ENCODE results near the gene BNC1. TPM values are rescaled to one million over a fixed set of nuclear protein-coding genes. Genes with fewer than 3 reads are reported as not detected.
"Not testable (repeated sequence)": the region's sequence is repeated elsewhere in the genome, so short reads cannot be mapped to it uniquely, and the experiment has no call there.

Gene BNC1
- total RNA-seq, 1 experiment from 2014 or later, result not detected

DNA sequence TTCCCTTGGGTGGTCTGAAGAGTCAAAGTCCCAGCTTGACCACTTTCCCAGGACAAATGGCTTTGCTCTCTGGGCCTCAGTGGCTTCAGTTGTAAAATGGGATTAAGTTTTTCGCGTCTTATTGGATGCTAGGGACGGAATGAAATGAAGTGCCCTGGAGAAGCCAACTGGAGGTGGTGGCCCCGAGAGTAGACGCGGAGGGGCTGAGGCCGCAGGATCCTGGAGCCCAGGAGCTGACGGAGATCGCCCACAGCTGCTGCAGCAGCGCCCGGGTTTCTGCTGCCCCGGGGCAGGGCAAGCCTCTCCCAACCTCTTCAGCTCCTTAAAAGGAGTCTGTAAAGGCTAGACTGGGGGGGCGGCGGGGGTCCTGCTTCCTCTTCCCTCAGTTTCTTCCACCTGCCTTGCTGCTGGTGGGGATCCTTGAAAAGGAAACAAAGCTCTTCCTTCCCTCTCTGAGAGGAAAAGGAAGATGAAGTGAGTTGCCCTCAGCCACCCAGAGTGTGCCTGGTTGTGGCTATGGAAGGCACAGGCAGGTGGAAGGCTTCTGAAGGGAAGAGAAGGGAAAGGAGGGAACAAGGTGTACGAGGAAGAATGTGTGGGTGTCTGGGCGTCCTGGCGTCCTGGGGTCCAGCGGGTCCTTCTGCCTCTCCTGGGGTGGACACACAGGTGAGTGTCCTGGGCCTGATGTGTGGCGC lies 967 bp upstream of the BNC1 start:
- Histone ChIP-seq H3K27ac (no peak overlapping the region), H3K4me3 (no peak overlapping the region), H3K4me1 (no peaks in the 10 kb centered on the region), H3K9me3 (replicated peaks) (0 out of 2 replicates have a peak, but pooled peaks cover 5% of the 10 kb centered on the region), H3K27me3 (no peaks in the 10 kb centered on the region; the same call in 1 of the 2 replicates), H3K36me3 (no peaks in the 10 kb centered on the region)
- no peak for DNase-seq

DNA sequence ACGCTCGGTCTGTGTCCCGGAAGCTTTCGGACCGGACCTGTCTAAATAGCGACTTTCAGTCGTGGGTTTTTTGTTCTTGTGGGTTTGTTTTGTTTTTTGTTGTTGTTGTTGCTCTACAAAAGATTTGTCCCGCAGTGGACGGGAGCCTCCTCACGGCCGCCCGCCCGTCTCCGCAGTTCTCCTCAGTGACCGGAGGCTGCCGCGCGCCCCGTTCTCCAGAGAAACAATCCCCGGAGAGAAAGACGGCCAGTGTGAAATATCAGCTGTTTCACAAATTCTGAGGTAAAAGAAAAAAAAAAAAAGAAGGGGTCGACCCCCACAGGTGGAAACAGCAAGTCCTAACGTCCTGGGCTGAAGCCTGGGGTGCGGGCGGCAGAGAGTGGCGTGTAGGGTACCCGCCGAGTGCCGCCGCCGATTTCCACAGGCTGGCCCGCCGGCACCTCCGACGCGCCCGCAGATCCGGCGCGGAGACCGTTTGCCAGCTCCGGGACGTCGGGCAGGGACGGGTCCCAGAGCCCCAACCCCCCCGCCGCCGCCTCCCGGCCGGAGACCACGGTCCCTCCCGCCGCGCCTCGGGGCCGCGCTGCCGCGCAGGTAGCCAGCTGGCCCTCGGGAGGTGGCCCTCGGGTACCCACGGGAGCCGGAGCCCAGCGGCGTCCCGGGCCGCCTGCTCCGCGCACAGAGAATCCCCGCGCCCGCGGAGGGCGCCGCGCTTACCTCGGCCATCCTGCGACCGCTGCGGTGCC lies 478 bp downstream of the BNC1 start:
- no peak for DNase-seq

DNA sequence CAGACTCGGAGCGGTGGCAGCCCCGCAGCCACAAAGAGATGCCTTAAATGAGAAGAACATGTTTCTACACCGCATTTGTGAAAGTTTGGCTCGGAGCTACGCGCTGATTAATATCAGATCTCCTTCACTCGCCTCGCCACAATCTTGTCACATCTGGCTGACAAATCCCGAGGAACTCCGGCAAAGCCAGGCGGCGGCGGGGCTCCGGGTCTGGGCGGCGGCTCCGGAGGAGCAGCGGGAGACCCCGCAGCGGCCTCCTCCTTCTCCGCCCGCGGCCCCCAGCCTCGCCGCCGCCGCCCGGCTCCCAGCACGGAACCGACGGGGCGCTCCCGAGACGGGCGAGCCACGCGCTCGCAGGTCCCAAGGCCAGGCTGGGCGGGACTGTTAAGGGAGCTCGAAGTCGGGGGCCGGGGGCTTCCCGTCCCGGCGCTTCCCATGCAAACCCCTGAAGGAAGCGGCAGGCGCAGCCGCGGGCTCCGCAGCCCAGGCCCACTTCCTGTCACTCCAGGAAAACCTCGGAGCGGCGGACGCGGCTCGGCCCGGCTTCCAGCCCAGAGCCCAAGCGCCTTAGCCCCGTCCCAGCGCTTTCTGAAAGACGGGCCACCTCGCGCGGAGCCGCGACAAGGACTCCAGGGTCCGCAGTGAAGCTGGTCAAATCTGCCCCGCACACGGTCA lies 1.2 kb downstream of the BNC1 start:
- H3K4me3 ChIP-seq, result no peak overlapping the region
- no peaks in the 10 kb centered on the region for H3K4me1 ChIP-seq
- H3K36me3 ChIP-seq, result no peaks in the 10 kb centered on the region
- no peaks in the 10 kb centered on the region for H3K27me3 ChIP-seq
- no peak overlapping the region for H3K27ac ChIP-seq
- DNase-seq, result no peak
- H3K9me3 ChIP-seq (replicated peaks), result 0 out of 2 replicates have a peak, but pooled peaks cover 5% of the 10 kb centered on the region

More for the DNA sequence above, 478 bp downstream of the BNC1 start:
- H3K36me3 ChIP-seq, result no peaks in the 10 kb centered on the region
- H3K27me3 ChIP-seq, result no peaks in the 10 kb centered on the region; the same call in 1 of the 2 replicates
- H3K4me1 ChIP-seq, result no peaks in the 10 kb centered on the region
- 0 out of 2 replicates have a peak, but pooled peaks cover 5% of the 10 kb centered on the region for H3K9me3 ChIP-seq (replicated peaks)
- no peak overlapping the region for H3K4me3 ChIP-seq
- H3K27ac ChIP-seq, result no peak overlapping the region

DNA sequence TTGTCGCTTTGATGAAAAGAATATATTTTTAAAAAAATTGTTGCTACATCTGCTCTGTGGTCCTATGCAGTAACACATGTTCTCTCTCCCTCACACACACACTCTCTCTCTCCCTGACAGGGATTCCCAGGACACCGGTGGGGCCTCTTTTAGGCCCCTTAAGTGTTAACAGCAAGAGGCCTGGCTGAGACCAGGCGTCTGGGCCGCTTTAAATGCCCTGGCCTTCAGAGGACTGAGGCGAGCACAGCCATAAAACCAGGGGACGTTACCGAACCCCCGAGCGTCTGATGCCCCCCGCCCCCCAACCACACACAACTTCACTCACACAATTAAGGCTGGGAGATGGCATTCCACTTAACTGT lies 1.7 kb downstream of the BNC1 start:
- Histone ChIP-seq H3K4me1 (no peaks in the 10 kb centered on the region), H3K36me3 (no peaks in the 10 kb centered on the region), H3K27ac (no peak overlapping the region), H3K9me3 (replicated peaks) (0 out of 2 replicates have a peak, but pooled peaks cover 5% of the 10 kb centered on the region), H3K4me3 (no peak overlapping the region), H3K27me3 (no peaks in the 10 kb centered on the region)
- no peak for DNase-seq

DNA sequence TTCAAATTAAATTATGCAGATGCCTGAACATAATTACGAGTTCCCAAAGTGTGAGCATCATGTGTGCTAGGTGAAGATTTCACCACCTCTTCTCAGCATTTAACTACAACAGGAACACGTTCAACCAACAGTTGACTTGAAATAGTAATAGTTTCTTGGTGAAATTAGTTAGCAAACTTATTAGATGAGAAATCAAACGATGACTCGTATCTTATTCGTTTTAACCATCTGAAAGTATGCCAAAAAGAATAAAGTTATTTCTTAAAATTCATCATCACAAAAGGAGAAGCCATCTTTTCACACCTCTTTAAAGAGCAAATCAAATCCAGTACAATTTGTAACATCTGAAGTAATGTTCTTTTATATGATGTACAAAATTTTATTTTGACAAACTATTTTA lies 2.3 kb downstream of the BNC1 start:
- Histone ChIP-seq H3K9me3 (replicated peaks) (0 out of 2 replicates have a peak, but pooled peaks cover 5% of the 10 kb centered on the region), H3K36me3 (no peaks in the 10 kb centered on the region), H3K4me3 (no peak overlapping the region), H3K27ac (no peak overlapping the region), H3K27me3 (no peaks in the 10 kb centered on the region), H3K4me1 (no peaks in the 10 kb centered on the region)
- no peak for DNase-seq

DNA sequence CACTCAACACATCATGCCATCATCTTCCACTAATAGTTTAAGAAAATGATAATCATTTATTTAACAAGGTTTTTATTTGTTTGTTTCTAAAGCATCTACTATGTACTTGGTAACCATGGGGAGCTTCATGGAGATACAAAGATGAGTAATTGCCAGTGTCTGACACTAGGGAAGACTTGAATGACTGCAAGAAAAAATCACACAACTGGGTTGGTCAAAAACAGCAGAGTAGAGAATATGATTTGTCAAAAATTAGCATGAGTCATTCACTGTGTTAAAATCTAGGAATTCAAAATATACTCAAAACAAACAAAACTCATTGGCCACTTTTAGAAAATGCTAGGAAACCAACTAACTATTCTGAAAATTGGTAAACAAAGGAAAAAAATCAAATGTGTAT lies 6.3 kb downstream of the BNC1 start:
- Histone ChIP-seq H3K4me1 (no peaks in the 10 kb centered on the region), H3K9me3 (replicated peaks) (peaks cover 5% of the 10 kb centered on the region; the same call in 1 of the 2 replicates), H3K27ac (no peak overlapping the region), H3K4me3 (no peak overlapping the region), H3K36me3 (no peaks in the 10 kb centered on the region), H3K27me3 (no peaks in the 10 kb centered on the region)
- DNase-seq, result no peak

DNA sequence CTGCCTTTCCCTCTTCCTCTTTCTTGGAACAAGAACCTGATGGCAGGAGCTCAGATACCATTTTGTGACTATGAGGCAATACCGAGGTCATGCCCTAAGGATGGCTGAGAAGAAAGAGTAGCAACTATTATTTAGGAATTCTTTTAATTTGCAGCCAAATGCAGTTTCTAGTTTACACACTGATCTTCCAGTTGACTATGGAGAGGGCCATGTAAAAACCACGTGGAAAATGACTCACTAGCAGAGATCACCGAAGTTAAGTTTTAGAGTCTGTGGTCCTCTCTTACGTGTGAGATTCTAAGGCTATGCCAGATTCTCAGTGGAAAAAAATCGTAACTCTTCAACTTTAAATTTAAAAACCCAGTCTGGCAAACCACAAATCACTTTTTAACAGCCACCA lies 7.8 kb downstream of the BNC1 start:
- Histone ChIP-seq H3K4me3 (no peak overlapping the region), H3K27ac (no peak overlapping the region), H3K27me3 (no peaks in the 10 kb centered on the region), H3K4me1 (no peaks in the 10 kb centered on the region), H3K36me3 (no peaks in the 10 kb centered on the region), H3K9me3 (replicated peaks) (no peaks in the 10 kb centered on the region; the same call in 1 of the 2 replicates)
- DNase-seq, result no peak

DNA sequence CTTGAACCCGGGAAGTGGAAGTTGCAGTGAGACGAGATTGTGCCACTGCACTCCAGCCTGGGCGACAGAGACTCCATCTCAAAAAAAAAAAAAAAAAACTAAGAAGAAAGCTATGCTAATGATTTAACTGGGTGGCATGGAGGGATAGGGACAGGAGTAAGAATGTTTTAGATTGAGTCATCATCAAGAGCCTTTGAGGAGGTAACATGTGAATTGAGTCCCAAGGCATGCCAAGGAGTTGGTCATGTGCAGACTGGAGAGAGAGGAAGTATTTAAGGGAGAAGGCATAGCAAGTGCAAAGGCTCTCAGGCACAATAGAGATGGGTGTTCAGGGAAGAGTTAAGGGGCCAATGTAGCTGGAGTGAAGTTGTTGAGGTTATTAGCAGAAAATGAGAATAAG lies 9.1 kb downstream of the BNC1 start:
- no peaks in the 10 kb centered on the region for H3K36me3 ChIP-seq
- no peak overlapping the region for H3K4me3 ChIP-seq
- no peaks in the 10 kb centered on the region for H3K27me3 ChIP-seq
- no peak overlapping the region for H3K27ac ChIP-seq
- no peak for DNase-seq
- H3K4me1 ChIP-seq, result no peaks in the 10 kb centered on the region
- H3K9me3 ChIP-seq (replicated peaks), result no peaks in the 10 kb centered on the region; the same call in 1 of the 2 replicates

DNA sequence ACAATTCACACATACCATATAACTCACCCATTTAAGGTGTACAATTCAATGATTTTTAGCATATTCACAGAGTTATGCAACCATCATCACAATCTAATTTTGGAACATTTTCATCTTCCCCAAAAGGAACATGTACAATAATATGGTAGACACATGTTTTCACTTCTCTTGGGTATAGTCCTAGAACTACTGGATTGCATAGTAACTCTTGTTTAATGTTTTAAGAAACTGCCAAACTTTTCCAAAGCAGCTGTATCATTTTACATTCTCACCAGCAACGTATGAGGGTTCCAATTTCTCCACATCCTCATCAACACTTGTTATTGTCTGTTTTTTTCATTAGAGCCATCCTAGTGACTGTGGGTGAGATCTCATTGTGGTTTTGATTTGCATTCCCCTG lies 14.3 kb downstream of the BNC1 start:
- peaks cover 16% of the 10 kb centered on the region; the same call in 1 of the 2 replicates for H3K27me3 ChIP-seq
- no peak for DNase-seq
- no peak overlapping the region for H3K27ac ChIP-seq
- no peak overlapping the region for H3K4me3 ChIP-seq
- no peaks in the 10 kb centered on the region for H3K36me3 ChIP-seq
- no peaks in the 10 kb centered on the region; the same call in 1 of the 2 replicates for H3K9me3 ChIP-seq (replicated peaks)
- H3K4me1 ChIP-seq, result no peaks in the 10 kb centered on the region

DNA sequence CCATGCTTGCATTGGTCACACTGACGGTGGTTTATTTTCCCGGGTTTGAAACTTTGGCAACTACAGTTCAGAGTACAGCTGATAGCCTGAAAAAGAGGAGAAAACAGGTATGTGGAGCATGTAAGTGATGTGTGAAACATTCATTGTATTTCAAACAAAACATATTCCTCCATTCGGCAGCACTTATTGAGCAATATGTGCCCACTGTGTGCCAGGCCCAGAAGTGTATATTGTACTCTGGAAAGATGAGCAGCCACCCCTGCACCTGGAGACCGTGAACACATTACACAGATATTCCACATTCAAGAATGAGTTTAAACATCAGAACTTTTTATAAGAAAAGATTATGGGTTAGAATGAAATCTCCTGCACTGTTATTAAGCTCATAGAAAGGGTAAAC lies 16.3 kb downstream of the BNC1 start:
- Histone ChIP-seq H3K4me1 (no peaks in the 10 kb centered on the region), H3K9me3 (replicated peaks) (no peaks in the 10 kb centered on the region), H3K27ac (no peak overlapping the region), H3K4me3 (no peak overlapping the region), H3K27me3 (peaks cover 16% of the 10 kb centered on the region; the same call in 1 of the 2 replicates), H3K36me3 (no peaks in the 10 kb centered on the region)
- no peak for DNase-seq

DNA sequence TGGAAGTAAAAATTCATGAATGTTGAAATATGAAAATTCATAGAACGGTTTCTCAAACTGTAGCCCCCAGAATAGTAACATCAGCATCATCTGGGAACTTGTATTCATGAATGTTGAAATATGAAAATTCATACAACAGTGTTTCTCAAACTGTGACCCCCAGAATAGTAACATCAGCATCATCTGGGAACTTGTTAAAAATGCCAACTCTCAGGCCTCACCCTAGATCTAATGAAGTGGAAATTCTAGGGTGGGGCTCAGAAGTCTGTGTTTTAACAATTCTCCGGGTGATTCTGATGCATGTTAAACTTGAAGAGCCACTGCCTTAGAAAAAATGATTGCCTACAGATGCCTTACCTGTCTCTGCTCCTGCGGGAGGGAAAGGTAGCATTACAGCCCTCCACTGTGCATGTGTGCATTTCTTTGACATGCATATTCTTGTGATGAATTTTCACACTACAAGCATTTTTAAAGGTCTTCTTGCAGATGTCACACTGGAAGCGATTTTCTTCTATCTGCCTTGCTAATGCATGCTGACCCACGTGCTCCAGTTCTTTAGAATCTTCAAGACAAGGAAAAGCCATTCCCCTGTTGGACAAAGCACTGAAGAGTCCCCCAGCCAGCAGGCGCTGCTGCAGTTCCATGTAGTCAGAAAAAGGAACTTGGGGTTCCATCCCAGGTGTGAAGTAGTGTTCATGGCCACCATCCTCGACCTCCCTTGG lies 21.7 kb downstream of the BNC1 start:
- no peaks in the 10 kb centered on the region for H3K36me3 ChIP-seq

DNA sequence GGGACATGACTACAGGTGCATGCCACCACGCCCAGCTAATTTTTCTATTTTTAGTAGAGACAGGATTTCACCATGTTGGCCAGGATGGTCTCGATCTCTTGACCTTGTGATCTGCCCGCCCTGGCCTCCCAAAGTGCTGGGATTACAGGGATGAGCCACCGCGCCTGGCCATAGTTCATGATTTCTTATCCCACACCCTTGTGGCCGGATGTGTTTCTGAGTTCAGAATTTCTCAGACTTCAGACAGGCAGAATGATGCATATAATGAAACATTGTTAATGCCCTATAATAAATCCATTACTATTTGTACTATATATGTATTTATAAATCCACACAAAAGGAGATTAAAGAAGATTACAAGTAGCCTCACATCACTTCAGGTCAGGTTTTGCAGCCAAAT lies 22.3 kb downstream of the BNC1 start:
- H3K27me3 ChIP-seq; H3K36me3 ChIP-seq; DNase-seq; H3K27ac ChIP-seq; H3K4me1 ChIP-seq; H3K4me3 ChIP-seq; H3K9me3 ChIP-seq (replicated peaks): not testable (repeated sequence)

More for the DNA sequence above, 21.7 kb downstream of the BNC1 start:
- Histone ChIP-seq H3K27me3 (peaks cover 9% of the 10 kb centered on the region; the same call in 1 of the 2 replicates), H3K27ac (no peak overlapping the region), H3K4me3 (no peak overlapping the region), H3K9me3 (replicated peaks) (no peaks in the 10 kb centered on the region), H3K4me1 (no peaks in the 10 kb centered on the region)
- DNase-seq, result no peak

DNA sequence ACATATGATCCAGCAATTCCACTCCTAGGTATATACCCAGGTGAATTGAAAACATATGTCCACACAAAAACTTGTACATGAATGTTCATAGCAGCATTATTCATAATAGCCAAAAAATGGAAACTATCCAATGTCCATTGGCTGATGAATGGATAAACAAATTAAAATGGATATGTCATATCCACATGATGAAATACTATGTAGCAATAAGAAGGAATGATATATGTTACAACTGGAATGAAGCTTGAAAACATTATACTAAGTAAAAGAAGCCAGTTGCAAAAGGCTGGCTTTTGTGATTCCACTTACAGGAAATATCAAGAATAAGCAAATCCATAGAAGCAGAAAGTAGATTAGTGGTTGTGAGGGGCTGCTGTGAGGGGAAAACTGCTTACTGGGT lies 33.7 kb downstream of the BNC1 start:
- Histone ChIP-seq H3K9me3 (replicated peaks) (no peaks in the 10 kb centered on the region), H3K4me1 (no peaks in the 10 kb centered on the region), H3K36me3 (no peaks in the 10 kb centered on the region), H3K27me3 (peaks cover 4% of the 10 kb centered on the region; the same call in 1 of the 2 replicates), H3K27ac (no peak overlapping the region), H3K4me3 (no peak overlapping the region)
- no peak for DNase-seq

DNA sequence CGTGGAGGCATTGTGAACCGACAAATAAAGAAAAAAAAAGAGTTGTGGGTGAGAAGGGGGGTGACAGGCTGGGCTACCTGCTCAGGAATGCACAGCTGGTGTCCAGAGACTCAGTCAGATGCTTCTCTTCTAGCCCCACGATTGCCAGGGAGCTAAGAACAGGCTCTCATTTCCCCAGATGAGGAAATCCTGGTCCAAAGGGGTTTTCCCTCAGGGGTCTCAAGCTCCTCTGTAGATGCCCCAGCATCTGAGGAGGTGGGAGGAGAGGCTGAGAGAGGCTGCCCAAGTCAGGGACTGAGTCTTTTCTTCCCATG lies 35.5 kb downstream of the BNC1 start:
- no peak for DNase-seq
- no peaks in the 10 kb centered on the region for H3K4me1 ChIP-seq
- H3K4me3 ChIP-seq, result no peak overlapping the region
- H3K9me3 ChIP-seq (replicated peaks), result no peaks in the 10 kb centered on the region
- no peak overlapping the region for H3K27ac ChIP-seq
- H3K36me3 ChIP-seq, result no peaks in the 10 kb centered on the region
- peaks cover 3% of the 10 kb centered on the region; the same call in 1 of the 2 replicates for H3K27me3 ChIP-seq
